ENCODE measurements around the gene UQCC5.

UQCC5 gene

GRCh38 chr3:52534281-52535183 is 1.9 kb upstream of the UQCC5 start:
- peak; percentile 65 for DNase-seq (ENCODE audit: low spot score)

- no peak for DNase-seq (ENCODE audit: low spot score)
These were observed 844 bp upstream of the UQCC5 start for GRCh38 chr3:52535411-52536111.

- no peak for DNase-seq (ENCODE audit: low spot score)
These were observed 365 bp upstream of the UQCC5 start for GRCh38 chr3:52536112-52536368.

- no peak for DNase-seq (ENCODE audit: low spot score)
These were observed 788 bp downstream of the UQCC5 start for GRCh38 chr3:52537165-52537620.

GRCh38 chr3:52537726-52538421 is 1.5 kb downstream of the UQCC5 start:
- peak; percentile 37 for DNase-seq (ENCODE audit: low spot score)

GRCh38 chr3:52539010-52539653 is 2.7 kb downstream of the UQCC5 start:
- no peak for DNase-seq (ENCODE audit: low spot score)

- no peak for DNase-seq (ENCODE audit: low spot score)
These were observed 4.6 kb downstream of the UQCC5 start for GRCh38 chr3:52541050-52541449.

- no peak for DNase-seq (ENCODE audit: low spot score)
These were observed 8.5 kb downstream of the UQCC5 start for GRCh38 chr3:52544937-52545336.

GRCh38 chr3:52546111-52546901 is 9.9 kb downstream of the UQCC5 start:
- DNase-seq (ENCODE audit: low spot score), result no peak

GRCh38 chr3:52547143-52547542 is 10.7 kb downstream of the UQCC5 start:
- DNase-seq (ENCODE audit: low spot score), result no peak

GRCh38 chr3:52551118-52551517 is 14.7 kb downstream of the UQCC5 start:
- no peak for DNase-seq (ENCODE audit: low spot score)

GRCh38 chr3:52552089-52552488 is 15.7 kb downstream of the UQCC5 start:
- no peak for DNase-seq (ENCODE audit: low spot score)

GRCh38 chr3:52554026-52554755 is 17.8 kb downstream of the UQCC5 start:
- DNase-seq (ENCODE audit: low spot score), result no peak

- DNase-seq (ENCODE audit: low spot score), result no peak
These were observed 18.7 kb downstream of the UQCC5 start for GRCh38 chr3:52555056-52555455.

GRCh38 chr3:52557011-52557960 is 20.9 kb downstream of the UQCC5 start:
- DNase-seq (ENCODE audit: low spot score), result no peak

- DNase-seq (ENCODE audit: low spot score), result no peak
These were observed 22.0 kb downstream of the UQCC5 start for GRCh38 chr3:52558436-52558835.

GRCh38 chr3:52561028-52561747 is 24.8 kb downstream of the UQCC5 start:
- no peak for DNase-seq (ENCODE audit: low spot score)

GRCh38 chr3:52563984-52564383 is 27.6 kb downstream of the UQCC5 start:
- no peak for DNase-seq (ENCODE audit: low spot score)

- no peak for DNase-seq (ENCODE audit: low spot score)
These were observed 31.7 kb downstream of the UQCC5 start for GRCh38 chr3:52568069-52568468.

All from left forelimb (tissue), 1 donor.